Measurements from ENCODE around the gene KSR1. TPM values are rescaled to one million over a fixed set of nuclear protein-coding genes. Genes with fewer than 3 reads are reported as not detected.

Gene KSR1
- total and polyA plus RNA-seq, 9 of the 15 experiments (the other 6 are each of a cell fraction or from before 2014, with no cell fraction given) = 1.4 to 51.7 (median 18.4) TPM

GRCh38 chr17:27631897-27632725 lies 175.9 kb downstream of the KSR1 start:
- in situ Hi-C loops (cut with MboI) = no loop called here

More at GRCh38 chr17:27631897-27632725, 175.9 kb downstream of the KSR1 start:
- Histone ChIP-seq H3K9me3 (replicated peaks; ENCODE audit: control insufficient read depth, insufficient read depth, low read depth, low read length) (no peaks in the 10 kb centered on the region), H4K20me1 (replicated peaks; ENCODE audit: control insufficient read depth, insufficient read depth, low read length) (no peaks in the 10 kb centered on the region), H3K27ac (ENCODE audit: extremely low read depth, low read depth, low read length) (no peak overlapping the region), H3K9ac (ENCODE audit: insufficient read depth in 1 of 2, low read depth in 2 of 2, low read length in 2 of 2) (peak overlapping the region in 1 of 2 experiments; percentile 74; a peak in 2 of 4 replicates), H3K4me2 (ENCODE audit: insufficient read depth, low read length) (no peak overlapping the region), H3K4me3 (no peak overlapping the region), H3K36me3 (ENCODE audit: control insufficient read depth, insufficient read depth, low read length) (0 out of 3 replicates have a peak, but pooled peaks cover 2% of the 10 kb centered on the region), H3K79me2 (ENCODE audit: control insufficient read depth, insufficient read depth, low read length) (no peaks in the 10 kb centered on the region), H2AFZ (ENCODE audit: low read depth, low read length) (peak overlapping the region; percentile 54; the same call in 1 of the 2 replicates), H3K9me1 (ENCODE audit: control insufficient read depth, insufficient read depth, low read length) (no peaks in the 10 kb centered on the region), H3K27me3 (ENCODE audit: control insufficient read depth in 2 of 2, insufficient read depth in 2 of 2, low read length in 2 of 2) (no peaks in the 10 kb centered on the region), H3K4me1 (replicated peaks in 1 of 2; ENCODE audit: control insufficient read depth in 2 of 2, insufficient read depth in 2 of 2, low read length in 2 of 2) (peaks cover 34 to 35% of the 10 kb centered on the region in 2 experiments)
- TF ChIP-seq CSDE1 (IDR thresholded peaks at IDR 0.05) = no peak
- TF ChIP-seq POLR2G (IDR thresholded peaks at IDR 0.05; ENCODE audit: low read depth, low read length) = peak; percentile 45; the same call in 1 of the 2 replicates
- no peak for TF ChIP-seq SMARCB1 (IDR thresholded peaks at IDR 0.05; ENCODE audit: insufficient read length, low read depth)
- no peak for TF ChIP-seq HMBOX1 (IDR thresholded peaks at IDR 0.05)
- ChIA-PET CTCF (ENCODE audit: low intra/inter-chr PET ratio) (no interaction called here), POLR2A (interaction anchor here (0.5 kb wide), 1 partner anchor 25 kb away, joined by 3 read pairs; no protein-coding TSS in a partner anchor)
- WGBS (ENCODE audit: insufficient coverage, low coverage, missing lambda C conversion rate) = 76% methylated on average over 6 of the region's 11 CpGs
- no TSS peak for BruUV-seq (replicated peaks)
- FAIRE-seq (no peak), DNase-seq (ENCODE audit: extremely low read depth in 1 of 4, low spot score in 3 of 4) (no peak), ATAC-seq (no peak)
- intact Hi-C loops (cut with micrococcal nuclease) = no loop called here
